DOHH2 (cell line): ENCODE results near the gene CMIP.

Experiments
- CTCF ChIP-seq: fragments of 200-600 bp; sonication (generic); IDR thresholded peaks from one replicate; pipeline ENCODE4 v1.5.1; 2014; ENCODE audit warnings: antibody characterized with exemption, mild to moderate bottlenecking, low read depth, low read length; ENCODE audit not compliant: poor library complexity, severe bottlenecking
- EZH2phosphoT487 ChIP-seq: fragments of 200-600 bp; sonication (generic); IDR thresholded peaks from 2 replicates; pipeline ENCODE4 v1.6.1; 2017; ENCODE audit warnings: borderline replicate concordance, mild to moderate bottlenecking, antibody characterized with exemption, low read length, moderate library complexity, mixed read lengths

DNA sequence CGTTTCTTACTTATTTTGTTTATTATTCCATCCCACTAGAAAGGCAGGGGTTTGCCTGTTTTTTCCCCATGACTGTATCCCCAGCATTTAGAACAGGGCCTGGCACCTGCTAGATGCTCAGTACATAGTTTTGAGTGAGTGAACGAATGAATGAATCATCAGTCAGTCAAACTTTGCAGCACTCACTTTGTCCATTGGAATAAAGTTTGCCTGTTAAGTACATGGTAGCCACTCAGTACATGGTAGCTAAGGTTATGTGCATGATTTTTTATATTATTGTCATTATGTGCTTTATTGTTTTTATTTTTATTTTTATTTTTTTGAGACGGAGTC is 88.5 kb downstream of the CMIP start:
- no peak for TF ChIP-seq CTCF
- TF ChIP-seq EZH2phosphoT487: no peak
